Raji (cell line): ENCODE results near the gene PIK3C2B.

Source experiments
- POLR2A ChIP-seq: IDR thresholded peaks from 2 replicates; pipeline ENCODE4 v1.6.1; 2011; ENCODE audit warnings: low read depth, low read length, control low read depth; ENCODE audit not compliant: insufficient read depth

Gene PIK3C2B

DNA sequence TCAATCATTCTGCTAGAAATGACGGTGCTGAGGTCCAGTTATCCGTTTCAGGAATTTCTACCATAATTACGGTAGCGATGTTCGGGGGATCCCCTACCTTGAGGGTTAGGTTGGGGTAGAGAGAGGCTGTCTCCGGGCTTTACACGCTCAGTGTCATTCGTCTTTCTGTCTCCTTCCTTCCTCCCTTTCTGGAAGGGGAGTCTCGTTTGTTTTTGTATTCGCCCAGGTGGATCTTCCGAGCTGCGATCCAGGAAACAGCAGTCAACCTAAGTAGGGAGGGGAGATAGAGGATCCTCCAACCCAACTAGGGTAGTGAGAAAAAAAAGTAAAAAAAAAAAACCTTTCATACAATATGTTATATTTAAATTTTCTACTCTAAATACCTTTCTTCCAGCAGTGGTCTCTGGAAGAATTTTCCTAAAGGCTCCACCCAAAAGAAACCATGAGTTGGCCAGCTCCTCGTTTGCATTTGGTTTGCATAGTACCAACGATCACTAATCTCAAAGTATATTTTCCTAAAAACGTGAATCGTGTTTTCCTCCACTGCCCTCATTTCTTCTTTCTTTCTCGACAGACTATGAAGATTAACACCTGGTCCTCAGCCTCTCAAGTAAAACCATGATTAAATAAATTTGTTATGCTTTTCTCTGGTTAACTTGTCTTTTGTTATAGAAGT, 611 bp upstream of the PIK3C2B start:
- TF ChIP-seq POLR2A, result 0 out of 2 replicates have a peak, but pooled peaks have one; percentile 27

DNA sequence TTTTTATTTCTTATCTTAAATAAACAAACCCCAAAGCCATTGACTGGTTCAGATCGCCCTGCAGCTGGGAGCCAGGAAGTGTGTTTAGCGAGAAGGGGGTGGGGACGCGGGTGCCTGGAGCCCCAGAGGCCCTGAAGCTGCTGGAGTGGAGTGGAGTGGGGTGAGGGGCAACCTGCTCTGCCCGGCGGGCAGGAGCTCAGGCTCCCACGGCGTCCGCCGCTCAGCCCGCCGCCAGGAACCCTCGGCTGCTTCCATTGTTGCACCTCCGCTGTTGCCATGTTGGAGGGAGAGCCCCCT, 673 bp downstream of the PIK3C2B start:
- TF ChIP-seq POLR2A, result no peak

DNA sequence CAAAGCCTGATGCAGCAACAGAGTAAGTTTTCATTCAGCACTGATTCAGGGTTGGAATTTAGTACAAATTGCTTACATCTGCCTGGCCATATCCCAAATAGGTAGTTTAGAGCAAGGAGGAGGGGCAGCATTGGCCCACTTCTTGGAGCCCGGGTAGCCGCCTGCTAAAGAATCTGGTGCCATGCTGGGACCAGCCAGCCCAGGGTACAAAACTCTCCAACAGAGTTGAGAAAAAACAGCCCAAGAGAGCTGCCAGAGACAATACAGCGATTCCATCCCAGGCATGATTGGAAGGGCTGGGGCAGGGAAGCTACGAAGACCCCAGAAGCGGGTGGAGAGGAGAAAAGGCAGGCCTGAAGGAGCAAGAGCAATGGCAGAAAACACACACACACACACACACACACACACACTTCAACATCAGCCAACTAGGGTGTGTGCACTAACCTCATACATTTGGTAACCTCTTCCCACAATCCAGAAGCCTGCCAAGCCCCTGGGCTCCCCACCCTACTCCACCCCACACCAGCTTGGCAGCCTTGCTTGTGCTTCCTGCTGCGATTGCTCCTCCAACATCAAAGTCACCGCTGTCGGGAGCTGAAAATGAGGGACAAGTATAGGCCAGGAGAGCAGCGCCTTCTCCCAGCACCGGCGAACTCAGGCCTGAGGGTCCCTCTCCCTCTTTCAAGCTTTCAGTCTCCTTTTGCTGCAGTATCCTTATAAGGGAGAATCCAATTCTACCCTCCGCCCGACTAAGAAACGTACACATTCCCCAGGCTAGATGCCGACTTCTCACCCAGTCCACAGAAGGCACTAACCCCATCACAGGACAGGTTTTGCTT, 1.2 kb downstream of the PIK3C2B start:
- no peak for TF ChIP-seq POLR2A

DNA sequence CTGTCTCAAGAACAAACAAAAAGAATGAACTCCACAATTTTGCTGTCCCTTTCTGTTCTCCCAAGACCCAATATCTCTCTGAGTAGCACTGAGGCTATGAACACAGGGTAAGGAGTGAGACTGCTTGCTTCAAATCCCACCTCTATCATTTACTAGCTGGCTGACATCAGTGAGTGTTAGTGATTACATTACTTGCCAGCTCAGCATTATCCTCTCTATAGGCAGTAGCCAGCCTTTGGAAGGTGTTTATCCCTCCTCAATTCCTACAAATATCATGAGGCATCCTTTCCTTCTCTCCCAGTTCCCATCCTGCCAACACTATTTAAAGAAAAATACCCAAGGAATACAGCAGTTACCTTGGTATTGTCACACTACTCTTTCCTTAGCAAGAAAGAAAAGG, 3.0 kb downstream of the PIK3C2B start:
- TF ChIP-seq POLR2A, result no peak

DNA sequence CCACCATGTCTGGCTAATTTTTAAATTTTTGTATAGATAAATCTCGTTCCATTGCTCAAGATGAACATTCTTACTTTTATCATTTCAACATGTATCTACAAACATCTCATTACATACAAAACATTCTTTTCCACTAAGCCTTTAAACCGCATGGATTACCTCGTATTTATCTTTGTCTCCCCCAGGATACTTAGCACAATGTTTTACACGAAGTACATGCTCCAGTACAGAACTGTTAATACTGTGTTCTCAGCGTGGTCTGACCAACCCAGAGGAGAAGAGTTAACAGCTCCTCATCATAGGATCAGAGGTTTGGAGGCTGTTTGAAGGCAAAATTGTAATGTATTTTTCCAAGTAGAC, 7.4 kb downstream of the PIK3C2B start:
- TF ChIP-seq POLR2A, result no peak

DNA sequence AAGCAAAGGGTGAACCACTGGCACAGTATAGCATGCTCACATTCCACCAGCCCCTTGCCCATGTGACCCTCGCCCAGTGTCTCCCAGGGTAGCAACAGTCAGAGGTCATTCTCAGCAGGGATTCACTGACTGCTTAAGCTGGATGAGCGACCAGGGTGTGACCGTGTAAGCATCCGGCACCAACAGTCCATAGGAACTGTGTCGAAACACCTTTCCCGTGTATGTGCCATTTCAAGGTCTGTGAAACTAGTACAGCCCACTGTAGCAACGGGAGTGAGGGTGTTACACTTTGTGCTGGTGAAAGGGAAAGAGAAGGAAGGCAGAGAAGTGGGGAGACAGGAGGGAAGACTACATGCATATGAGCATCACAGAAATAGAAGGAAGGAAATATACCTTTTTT, 10.8 kb downstream of the PIK3C2B start:
- TF ChIP-seq POLR2A, result no peak

DNA sequence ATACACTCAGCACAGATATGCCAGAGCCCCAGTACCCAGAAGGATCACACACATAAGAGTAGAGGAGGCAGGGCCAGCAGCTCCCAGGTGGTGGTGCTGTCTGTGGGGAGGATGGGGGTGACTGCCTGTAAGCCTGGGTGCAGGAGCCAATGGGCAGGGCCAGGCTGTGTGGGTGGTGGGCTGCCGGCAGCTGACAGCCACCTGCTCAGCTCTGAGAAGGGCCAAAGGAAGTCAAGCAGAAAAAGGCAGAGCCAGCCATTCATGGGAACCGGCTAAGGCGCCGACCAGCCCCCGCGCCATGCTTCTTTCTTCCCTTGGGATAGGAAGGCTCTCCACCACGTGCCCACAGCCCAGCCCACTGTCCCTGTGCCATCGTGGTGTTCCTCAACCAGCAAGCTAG, 14.1 kb downstream of the PIK3C2B start:
- TF ChIP-seq POLR2A, result peak; percentile 18; the same call in 1 of the 2 replicates

DNA sequence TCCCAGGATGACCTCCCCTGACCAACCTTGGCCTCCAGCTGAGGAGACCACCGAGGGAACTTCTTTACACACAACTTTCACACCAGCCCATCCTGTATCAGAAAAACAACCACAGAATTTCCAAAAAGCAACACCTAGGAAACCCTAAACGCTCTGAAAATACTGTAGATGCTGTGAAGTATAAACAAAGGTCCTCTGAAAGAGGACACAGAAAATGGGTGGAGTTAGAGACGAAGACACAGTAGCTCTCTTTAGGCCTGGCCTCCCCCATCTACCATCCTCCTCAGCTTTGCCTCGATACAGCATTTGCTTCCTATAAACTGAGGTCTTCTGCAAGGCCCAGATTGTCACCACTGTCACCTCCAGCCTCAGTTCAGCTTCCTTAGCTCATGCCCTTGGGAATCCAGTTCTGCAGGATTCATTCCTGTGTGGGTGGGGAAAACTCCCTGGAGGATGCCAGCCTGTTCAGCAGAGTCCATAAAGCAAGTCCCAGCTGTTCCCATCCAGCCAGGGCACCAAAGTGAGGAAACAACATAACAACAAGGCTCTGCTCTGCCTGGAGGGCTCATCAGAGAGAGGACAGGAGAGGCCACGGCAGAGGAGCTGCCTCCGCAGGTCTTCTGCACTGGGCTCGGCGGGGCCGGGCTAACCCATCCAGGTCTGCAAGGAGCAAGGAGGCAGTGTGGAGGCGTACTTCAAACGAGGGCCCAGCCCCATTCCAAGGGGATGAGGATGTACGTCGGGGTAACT, 15.0 kb downstream of the PIK3C2B start:
- no peak for TF ChIP-seq POLR2A

DNA sequence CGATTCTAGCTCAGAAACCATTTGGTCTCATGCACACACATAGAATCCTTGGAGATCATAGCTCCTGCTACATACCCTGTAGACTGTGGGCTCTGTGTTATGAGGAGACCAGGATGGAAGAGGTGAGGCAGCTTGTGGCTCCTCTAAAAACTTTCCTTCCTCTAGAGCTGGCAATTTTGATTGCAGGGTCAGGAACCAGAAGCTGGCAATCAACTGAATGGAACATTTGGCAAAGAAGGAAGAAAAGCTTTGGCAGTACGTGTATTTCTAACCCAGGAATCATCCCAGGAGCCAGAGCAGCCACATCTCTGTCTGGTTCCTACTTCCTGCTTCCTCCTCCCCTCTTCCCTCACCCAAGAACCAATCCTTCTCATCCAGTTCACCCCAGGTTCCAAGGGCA, 15.7 kb downstream of the PIK3C2B start:
- TF ChIP-seq POLR2A, result no peak

DNA sequence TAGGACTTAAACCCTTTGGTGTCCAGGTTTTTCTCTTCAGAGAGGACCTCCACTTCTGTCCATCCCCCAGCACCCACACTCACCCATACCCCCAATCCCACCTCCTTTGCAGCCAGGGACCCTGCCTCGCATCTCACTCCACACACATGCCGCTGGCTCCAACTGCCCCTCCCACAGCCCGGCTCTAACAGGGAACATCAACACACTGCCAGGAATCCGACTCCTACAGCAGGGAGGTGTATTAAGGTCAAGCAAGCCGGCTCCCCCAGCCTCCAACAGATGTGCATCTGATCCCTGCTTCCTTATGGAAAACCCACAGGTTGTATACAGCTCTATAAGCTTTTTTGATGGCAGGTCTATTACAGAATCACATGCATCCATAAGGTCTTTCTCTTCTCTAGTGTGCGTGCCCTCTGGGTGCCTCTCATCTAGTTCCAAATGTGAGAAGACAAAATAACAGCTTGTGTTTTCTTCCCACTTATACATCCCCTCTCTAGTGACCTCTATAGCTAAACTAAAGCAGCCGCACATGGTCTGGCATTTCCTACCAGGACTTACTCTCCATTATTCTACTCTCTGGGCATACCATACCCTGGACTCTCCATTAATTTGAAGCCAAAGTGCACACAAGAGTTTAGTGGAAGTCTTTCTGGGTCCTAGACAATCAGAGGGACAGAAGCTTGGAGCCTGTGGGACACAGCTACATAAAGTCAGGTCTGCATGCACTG, 16.3 kb downstream of the PIK3C2B start:
- TF ChIP-seq POLR2A, result no peak

DNA sequence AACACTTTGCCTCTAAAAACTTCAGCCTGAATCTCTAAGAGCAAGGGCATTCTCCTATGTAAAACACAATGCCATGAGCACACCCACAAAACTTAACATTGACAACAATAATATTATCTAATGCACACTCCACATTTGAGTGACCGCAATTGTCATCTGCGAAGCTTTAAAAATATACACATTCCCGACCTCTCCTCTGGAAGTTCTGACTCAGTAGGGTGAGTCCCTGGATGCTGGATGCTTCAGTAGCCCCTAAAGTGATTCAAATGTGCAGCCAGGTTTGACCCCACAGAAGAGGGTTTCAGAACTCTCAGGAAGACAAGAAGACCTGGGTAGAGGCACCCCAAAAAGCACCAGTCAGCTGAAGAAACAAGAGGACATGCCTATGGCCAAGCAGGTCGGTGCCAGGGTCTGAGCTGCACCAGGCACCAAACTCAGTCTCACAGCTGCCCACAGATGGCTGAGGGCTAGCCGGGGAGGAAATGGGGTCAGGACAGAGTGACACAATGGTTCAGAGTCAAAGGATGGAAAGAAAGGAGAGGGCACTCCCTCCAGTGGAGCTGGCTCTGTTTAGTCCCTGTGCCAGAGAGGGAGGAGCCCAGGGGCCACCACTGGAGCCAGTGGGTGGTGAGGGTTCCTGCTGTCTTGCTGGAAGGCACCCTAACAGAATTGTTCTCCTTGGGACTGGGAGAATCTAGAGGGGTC, 17.4 kb downstream of the PIK3C2B start:
- TF ChIP-seq POLR2A, result no peak

DNA sequence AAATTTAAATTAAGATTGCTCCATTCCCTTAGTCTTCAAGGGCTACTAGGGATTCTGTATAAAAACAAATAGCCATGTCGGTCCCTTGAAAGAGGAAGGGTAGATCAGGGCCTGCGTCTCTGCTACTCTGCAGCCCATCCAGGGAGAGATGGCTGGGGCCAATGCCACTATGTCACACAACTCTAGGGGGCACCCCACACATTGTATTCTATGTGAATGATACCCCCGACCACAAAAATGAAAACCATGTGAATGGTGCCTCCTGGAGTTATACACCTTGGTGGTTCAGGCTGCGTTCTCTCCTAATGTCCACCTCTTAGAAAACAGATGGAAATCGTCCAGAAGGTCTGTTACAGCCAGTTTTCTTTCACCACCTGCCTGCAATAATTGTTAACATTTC, 18.0 kb downstream of the PIK3C2B start:
- no peak for TF ChIP-seq POLR2A

DNA sequence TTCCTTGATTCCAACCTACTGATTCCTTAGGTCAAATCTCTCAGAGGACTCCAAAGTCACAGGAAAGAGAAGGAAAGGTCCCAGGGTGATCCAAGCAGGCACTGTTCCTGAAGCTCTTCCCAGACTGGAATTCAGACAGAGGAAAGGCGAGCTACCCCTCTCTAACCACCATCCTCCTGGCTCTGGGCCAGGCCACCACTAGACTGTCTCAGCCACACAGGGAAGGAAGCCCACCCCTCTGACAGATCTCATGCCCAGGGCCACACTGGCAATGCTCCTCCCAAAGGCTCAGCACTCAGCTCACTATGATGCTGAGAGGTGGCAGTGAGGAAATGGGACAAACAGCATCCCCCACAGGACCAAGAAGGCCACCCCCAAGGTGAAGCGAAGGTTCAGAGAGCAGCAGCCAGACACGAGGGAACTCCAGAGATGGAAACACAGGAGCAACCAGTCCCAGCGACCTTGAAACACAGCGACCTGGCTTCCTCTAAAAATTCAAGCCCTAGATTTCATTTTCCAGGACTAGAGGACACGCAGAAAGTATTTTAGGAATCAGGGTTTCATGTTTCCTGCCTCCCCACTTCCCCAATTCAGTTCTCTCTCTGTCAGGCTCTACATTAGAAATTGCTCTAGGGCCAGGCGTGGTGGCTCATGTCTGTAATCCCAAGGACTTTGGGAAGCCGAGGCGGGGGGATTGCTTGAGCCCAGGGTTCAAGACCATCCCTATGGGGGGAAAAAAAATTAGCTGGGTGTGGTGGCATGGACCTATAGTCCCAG, 18.8 kb downstream of the PIK3C2B start:
- TF ChIP-seq POLR2A, result no peak

DNA sequence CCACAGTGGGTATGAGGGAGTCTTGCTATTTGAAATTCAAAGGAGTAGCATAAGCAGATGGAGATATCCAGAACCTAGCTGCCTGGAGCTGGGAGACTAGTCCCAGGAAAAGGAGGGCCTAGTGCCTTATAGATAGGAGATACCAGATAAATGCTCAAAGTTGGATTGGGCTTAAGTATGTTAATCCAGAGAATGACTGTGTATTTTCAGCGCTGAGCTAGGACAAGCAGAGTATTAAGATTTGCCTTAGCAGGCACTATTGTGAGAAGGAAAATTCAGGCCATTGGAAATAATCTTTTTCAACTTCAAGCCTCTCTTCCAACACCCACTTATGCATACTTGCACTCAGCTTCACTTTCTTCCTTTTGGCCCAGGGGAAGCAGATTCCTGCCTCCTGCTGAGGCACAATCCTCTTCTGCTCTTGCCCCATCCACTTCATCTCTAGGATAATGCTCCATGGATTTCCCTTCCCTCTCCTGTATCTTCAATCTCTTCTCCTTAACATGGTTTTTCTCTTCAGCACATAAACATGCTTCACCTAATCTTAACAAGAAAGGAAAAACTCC, 21.1 kb downstream of the PIK3C2B start:
- no peak for TF ChIP-seq POLR2A
